Measurements from ENCODE around the gene POLR2J. TPM values are rescaled to one million over a fixed set of nuclear protein-coding genes. Genes with fewer than 3 reads are reported as not detected.
"Not testable (repeated sequence)": the region's sequence is repeated elsewhere in the genome, so short reads cannot be mapped to it uniquely, and the experiment has no call there.

The POLR2J gene
- polyA plus RNA-seq, 3 donors, result 29.9 to 39.7 (median 38.6) TPM

GRCh38 chr7:102469972-102470825 is 8.5 kb downstream of the POLR2J start:
- no peak for DNase-seq

DNA sequence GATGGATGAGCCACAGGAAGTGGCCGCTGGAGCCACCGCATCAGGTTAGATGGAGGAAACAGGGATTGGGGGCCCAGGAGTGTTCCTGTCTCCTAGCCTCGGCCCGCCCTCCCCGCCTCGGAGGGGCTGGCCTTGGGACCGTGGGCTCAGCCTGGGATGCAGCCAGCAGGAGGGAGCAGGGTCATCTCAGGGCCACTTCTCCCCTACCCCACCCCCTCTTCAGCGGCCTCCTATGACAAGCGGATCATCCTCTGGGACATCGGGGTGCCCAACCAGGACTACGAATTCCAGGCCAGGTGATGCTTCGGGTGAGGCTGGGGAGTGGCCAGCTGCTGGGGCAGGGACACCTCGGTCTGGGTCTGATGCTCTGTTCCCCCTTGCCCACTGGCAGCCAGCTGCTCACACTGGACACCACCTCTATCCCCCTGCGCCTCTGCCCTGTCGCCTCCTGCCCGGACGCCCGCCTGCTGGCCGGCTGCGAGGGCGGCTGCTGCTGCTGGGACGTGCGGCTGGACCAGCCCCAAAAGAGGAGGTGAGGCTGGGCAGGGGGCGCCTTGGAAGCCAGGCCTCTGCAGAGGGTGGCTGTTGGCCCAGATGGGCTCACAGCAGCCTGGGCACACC is 9.3 kb downstream of the POLR2J start:
- no peak for DNase-seq

DNA sequence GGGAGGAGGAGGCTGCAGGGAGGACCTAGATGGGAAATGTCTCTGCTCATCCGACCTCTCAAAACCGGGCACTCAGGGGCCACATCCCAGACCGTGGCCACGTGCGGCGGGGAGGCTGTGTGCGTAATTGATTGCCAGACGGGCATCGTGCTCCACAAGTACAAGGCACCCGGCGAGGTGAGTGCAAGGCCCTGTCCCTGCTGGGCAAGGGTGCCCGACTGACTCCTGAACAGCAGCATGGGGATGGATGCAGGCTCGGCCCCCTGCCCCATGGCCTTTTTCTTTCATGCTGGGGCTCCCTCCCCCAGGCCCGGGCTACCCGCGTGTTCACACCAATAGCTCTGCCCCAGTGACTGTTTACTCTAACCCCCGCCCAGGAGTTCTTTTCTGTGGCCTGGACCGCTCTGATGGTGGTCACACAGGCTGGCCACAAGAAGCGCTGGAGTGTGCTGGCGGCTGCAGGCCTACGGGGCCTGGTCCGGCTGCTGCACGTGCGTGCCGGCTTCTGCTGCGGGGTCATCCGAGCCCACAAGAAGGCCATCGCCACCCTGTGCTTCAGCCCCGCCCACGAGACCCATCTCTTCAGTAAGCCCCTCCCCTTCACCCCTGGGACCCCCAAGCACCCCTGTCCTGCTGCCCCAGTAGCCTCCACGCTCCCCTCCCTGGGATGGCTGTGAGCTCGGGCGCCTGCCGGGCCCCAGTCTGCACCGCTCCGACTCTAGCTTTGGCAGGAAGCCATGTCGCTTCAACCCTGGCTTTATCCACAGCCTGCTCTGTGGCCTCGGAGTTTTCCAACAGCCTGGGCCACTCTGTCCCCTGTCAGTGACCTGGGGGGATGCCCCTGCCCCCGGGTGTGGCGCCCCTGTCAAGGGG is 10.0 kb downstream of the POLR2J start:
- no peak for DNase-seq

DNA sequence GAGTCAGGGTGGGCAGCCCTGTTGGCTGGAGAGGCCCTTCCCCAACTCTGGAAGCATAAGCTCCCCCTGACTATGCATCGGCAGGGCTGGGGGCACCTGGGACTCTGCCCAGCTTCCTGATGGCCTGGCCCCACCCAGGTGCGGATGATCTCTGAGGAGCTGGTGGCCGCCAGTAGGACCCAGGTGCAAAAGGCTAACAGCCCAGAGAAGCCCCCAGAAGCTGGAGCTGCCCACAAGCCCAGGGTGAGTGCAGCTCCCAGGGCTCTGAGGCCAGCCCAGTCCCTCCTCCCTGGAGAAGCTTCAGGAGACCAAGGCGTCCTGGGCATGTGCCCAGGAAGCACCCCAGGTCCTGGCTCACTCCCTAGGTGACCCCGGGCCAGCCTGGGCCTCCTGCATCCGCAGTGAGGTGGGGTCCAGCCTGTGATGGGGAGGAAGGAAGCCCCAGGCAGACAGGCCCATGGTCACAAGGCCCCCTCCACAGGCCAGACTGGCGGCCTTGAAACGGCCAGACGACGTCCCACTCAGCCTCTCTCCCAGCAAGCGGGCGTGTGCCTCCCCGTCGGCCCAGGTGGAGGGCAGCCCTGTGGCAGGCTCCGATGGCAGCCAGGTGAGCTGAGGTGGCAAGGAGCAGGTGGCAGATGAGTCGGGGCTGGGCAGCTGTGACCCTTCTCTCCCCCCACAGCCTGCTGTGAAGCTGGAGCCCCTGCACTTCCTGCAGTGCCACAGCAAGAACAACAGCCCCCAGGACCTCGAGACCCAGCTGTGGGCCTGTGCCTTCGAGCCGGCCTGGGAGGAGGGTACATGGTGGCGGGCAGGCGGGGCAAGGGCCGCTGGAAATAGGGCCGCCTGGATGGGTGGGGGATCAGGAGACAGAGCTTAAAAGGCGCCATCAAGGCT is 10.9 kb downstream of the POLR2J start:
- DNase-seq, result no peak

- no peak for DNase-seq
These were observed 12.6 kb downstream of the POLR2J start for GRCh38 chr7:102466097-102466496.

DNA sequence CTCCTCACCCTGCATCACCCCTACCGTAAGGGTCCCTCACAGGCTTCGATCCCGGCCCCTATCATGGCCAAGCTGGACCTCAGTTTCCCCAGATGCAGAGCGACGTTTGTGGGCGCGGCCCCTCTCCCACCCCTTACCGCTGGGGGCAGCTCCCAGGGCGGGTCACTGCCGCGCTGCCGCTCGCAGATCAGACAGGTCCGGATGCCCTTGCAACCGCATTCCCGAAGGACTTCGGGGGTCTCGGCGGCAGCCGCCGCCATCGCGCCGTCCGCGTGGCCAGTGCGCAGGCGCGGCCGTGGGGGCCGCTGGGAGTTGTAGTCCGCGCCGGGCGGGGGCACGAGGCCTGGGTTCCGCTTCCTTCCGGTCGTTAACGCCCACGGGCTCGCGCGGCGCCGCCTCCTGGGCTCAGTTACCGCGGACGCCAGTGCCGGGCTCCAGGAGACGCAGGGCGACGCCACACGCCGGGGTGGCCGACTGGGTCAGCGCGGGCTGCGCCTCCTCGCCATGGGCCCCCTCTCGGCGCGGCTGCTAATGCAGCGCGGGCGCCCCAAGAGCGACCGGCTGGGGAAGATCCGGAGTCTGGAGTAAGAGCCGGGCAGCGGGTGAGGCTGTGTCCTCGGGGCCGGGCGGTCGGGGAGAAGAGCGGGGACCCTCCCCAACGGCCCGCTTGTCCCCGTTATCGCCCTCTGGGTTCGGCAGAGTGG is 14.0 kb downstream of the POLR2J start, which contains the start of the genes ALKBH4 and LRWD1:
Gene ALKBH4, minus strand, starts transcription at position 287 of the 704 bp plus-strand sequence. Its CDS starts 27 bp downstream, at position 260.
Gene LRWD1, plus strand, starts transcription at position 408 of the 704 bp plus-strand sequence. Its CDS starts 97 bp downstream, at position 505.
- peak; percentile 89 for DNase-seq

- no peak for DNase-seq
These were observed 14.7 kb downstream of the POLR2J start for GRCh38 chr7:102463841-102464576.

GRCh38 chr7:102460467-102460866 is 18.3 kb downstream of the POLR2J start:
- DNase-seq, result no peak

- DNase-seq, result no peak
These were observed 19.4 kb downstream of the POLR2J start for GRCh38 chr7:102459221-102459844.

- no peak for DNase-seq
These were observed 21.3 kb downstream of the POLR2J start for GRCh38 chr7:102457352-102457924.

DNA sequence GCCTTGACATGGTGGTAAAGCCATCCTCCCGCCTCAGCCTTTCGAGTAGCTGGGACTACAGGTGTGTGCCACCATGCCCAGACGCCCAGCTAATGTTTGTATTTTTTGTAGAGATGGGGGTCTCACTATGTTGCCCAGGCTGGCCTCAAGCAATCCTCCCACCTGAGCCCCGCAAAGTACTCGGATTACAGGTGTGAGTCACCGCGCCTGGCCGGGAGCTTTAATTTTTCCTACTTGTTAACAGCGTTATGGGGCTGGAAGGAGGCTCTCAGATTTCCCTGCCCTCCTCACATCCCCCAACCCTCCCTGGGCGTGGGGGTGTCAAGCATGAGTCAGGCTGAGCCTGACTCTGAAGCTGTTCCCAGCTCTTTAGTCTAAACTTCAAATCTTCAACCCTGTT is 22.4 kb downstream of the POLR2J start:
- DNase-seq, result no peak

GRCh38 chr7:102455596-102455995 is 23.1 kb downstream of the POLR2J start:
- DNase-seq, result no peak

DNA sequence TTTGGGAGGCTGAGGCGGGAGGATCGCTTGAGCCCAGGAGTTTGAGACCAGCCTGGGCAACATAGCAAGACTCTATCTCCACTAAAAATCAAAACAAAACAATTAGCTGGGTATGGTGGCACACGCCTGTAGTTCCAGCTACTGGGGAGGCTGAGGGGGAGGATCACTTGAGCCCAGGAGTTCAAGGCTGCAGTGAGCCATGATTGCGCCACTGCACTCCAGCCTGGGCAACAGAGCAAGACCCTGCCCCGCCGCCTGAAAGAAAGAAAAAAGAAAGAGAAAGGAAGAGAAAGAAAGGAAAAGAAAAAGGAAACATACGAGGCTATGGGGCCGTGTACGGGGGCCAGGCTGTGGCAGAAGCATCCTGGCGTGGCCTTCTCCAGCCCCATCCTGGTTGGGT is 23.8 kb downstream of the POLR2J start:
- not testable (repeated sequence) for DNase-seq

- no peak for DNase-seq
These were observed 24.3 kb downstream of the POLR2J start for GRCh38 chr7:102454468-102454867.

DNA sequence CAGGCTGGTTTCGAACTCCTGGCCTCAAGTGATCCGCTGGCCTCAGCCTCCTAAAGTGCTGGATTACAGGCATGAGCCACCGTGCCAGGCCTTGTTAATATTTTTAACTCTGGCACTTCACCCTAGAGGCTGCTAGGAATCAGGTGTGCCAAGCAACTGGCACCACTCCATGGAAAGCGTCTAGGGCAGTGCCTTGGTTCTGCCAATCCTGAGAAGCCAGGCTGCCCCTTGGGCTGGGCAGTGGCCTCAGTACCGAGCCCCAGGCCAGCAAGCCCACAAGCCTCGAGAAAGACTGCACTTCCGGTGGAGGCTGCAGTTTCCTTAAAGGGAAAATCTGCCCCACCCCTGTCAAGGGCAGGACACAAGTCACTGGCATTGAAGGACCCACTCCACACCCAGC is 25.4 kb downstream of the POLR2J start:
- no peak for DNase-seq

DNA sequence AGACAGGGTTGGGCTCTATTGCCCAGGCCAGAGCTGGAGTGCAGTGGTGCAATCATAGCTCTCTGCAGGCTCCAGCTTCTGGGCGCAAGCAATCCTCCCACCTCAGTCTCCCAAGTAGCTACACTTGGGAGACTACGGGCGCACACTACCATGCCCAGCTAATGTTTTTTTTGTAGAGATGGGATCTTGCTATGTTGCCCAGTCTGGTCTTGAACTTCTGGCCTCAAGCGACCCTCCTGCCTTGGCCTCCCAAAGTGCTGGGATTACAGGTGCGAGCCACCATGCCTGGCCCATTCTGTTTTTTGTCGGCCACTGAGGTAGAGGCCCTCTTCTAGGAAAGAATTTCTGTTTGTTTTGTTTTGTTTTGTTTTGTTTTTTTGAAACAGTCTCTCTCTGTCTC is 26.3 kb downstream of the POLR2J start:
- DNase-seq, result no peak

DNA sequence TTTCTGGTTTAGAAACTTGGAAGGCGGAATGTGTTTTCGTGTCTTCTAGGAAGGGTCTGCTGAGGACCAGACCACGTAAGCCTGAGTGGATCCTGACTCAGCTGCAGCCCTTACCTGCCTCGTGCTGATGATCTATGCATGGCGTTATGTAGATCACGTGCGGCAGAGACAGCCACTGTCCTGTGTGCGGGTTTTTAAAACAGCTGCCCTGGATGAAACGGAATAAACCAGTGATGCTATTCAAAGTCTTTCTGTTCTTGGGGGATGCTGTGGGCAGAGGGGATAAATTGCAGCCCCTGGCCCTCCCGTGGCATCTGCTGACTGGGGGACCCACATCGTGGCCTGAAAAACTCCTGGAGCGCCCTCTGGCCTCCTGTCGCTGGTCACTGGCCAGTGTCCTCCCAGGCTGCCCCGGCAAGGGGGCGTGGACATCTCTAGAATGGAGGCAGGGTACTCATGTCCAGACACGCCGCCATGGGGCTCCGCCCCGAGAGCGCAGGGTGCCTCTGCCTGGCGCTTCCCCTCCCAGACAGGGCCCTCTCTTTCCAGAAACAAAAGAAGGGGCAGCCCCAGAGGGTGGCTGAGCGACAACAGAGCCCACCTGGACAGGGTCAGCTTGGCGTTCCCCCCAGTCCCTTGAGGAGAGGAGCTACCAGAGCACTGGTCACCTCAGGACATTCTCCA is 27.2 kb downstream of the POLR2J start:
- no peak for DNase-seq

GRCh38 chr7:102450242-102450641 is 28.5 kb downstream of the POLR2J start:
- DNase-seq, result no peak
